ENCODE results near the gene KCNE1.
"Not testable (repeated sequence)": the region's sequence is repeated elsewhere in the genome, so short reads cannot be mapped to it uniquely, and the experiment has no call there.

Gene KCNE1

DNA sequence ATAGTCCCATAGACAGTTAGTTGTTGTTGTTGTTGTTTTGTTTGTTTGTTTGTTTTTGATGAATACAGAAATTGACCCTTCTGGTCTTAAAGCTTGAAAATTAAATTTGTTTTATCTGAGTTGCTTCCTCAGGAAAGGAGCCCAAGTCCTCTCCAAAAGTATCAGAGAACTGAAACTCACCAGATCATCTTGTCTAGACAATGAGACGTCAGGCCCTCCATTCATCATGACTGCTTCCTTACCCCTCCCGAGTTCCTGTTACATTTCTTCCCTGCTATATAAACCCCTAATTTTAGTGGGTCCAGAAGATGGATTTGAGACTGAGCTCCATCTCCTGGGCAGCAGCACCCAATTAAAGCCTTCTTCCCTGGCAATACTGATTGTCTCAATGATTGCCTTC is 105.3 kb downstream of the KCNE1 start:
- not testable (repeated sequence) for DNase-seq

DNA sequence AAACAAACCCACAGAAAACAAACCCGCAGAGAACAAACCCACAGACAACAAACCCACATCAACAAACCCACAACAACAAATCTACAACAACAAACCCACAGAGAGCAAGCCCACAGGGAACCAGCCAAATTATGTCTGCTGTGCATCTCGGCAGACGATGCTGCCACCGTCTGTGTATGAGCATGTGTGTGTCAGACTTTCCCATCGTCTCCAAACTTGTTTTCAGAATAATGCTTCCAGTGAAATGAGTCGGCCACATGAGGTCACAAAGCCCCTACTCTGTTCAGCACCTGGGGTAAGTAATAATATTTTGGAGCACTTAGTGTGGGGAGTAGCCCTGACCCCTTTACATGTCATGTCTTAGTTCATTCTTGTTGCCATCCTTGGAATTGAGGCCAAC is 105.9 kb downstream of the KCNE1 start:
- not testable (repeated sequence) for DNase-seq

DNA sequence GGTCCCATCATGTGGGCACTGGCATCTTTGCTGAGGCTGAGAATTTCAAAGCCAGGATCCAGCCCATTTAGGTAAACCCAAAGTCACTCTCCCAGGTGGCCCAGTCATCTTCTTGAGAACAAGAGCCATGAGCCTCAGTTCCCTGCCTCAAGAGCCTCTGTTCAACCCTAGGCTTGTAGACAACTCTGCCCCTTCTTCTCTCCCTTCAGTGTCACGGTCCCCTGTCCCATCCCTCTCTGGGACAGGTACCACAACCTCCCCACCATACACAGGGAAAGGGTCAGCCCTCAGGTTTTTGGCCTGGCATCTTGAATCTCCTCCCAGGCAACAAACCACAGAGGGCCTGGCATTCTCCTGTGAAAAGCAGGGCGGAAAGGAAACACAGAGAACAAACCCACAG is 106.3 kb downstream of the KCNE1 start:
- DNase-seq, result not testable (repeated sequence)

DNA sequence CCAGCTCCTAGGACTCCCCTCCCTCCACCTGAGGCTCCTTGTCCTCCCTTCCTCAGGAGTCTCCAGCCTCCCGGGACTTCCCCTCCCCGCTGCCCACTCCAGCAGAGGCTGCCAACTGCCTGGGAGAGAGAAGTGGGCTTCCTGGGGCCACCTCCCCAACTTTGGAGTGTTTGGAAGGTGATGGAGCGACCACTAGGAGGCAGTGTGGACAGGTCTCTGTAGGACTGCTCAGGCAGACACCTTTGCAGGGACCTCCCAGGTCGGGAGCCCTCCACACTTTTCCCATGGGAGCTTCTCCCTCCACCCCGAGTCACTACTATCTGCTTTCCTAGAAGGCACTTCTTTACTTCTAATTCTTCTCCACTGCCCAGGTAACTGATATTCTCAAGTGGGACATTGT is 107.3 kb downstream of the KCNE1 start:
- not testable (repeated sequence) for DNase-seq

DNA sequence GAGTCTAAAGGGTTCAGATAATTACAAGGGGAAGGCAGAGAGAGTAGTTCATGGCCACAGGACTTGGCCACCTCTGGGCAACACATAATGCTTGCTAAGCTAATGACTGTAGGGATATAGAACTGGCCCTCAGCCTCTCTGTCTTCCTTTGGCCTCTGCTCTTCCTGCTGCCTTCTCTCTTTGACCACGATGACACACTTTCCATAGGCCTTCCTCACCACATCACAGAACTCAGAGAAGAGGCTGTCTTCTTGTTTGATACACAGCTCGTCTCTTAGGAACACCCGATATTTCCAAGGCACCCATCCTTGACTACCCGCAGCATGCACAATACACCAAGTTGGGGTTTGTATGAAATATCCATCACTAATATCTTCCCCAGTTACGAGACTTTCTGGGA is 111.5 kb downstream of the KCNE1 start:
- DNase-seq, result not testable (repeated sequence)

Measured in activated CD4-positive, alpha-beta T cell treated with anti-CD3 and anti-CD28 coated beads for 1 hour (primary cell).